ENCODE measurements around the gene LIMS1.

GRCh38 chr2:108625186-108625827 is 91.0 kb downstream of the LIMS1 start:
- TF ChIP-seq, protein P1, sequence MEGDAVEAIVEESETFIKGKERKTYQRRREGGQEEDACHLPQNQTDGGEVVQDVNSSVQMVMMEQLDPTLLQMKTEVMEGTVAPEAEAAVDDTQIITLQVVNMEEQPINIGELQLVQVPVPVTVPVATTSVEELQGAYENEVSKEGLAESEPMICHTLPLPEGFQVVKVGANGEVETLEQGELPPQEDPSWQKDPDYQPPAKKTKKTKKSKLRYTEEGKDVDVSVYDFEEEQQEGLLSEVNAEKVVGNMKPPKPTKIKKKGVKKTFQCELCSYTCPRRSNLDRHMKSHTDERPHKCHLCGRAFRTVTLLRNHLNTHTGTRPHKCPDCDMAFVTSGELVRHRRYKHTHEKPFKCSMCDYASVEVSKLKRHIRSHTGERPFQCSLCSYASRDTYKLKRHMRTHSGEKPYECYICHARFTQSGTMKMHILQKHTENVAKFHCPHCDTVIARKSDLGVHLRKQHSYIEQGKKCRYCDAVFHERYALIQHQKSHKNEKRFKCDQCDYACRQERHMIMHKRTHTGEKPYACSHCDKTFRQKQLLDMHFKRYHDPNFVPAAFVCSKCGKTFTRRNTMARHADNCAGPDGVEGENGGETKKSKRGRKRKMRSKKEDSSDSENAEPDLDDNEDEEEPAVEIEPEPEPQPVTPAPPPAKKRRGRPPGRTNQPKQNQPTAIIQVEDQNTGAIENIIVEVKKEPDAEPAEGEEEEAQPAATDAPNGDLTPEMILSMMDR (tag by site-specific recombination; IDR thresholded peaks at IDR 0.05) = no peak
- TF ChIP-seq ZIC2 (tag by site-specific recombination; IDR thresholded peaks at IDR 0.05) (no peak), ZNF416 (tag by site-specific recombination; IDR thresholded peaks at IDR 0.05) (no peak), ZNF768 (tag by site-specific recombination; IDR thresholded peaks at IDR 0.05) (no peak), ZNF423 (tag by site-specific recombination; IDR thresholded peaks at IDR 0.05) (no peak), ZBTB1 (tag by site-specific recombination; IDR thresholded peaks at IDR 0.05) (no peak), BCL6B (tag by site-specific recombination; IDR thresholded peaks at IDR 0.05) (no peak)
- TF ChIP-seq, protein P2, sequence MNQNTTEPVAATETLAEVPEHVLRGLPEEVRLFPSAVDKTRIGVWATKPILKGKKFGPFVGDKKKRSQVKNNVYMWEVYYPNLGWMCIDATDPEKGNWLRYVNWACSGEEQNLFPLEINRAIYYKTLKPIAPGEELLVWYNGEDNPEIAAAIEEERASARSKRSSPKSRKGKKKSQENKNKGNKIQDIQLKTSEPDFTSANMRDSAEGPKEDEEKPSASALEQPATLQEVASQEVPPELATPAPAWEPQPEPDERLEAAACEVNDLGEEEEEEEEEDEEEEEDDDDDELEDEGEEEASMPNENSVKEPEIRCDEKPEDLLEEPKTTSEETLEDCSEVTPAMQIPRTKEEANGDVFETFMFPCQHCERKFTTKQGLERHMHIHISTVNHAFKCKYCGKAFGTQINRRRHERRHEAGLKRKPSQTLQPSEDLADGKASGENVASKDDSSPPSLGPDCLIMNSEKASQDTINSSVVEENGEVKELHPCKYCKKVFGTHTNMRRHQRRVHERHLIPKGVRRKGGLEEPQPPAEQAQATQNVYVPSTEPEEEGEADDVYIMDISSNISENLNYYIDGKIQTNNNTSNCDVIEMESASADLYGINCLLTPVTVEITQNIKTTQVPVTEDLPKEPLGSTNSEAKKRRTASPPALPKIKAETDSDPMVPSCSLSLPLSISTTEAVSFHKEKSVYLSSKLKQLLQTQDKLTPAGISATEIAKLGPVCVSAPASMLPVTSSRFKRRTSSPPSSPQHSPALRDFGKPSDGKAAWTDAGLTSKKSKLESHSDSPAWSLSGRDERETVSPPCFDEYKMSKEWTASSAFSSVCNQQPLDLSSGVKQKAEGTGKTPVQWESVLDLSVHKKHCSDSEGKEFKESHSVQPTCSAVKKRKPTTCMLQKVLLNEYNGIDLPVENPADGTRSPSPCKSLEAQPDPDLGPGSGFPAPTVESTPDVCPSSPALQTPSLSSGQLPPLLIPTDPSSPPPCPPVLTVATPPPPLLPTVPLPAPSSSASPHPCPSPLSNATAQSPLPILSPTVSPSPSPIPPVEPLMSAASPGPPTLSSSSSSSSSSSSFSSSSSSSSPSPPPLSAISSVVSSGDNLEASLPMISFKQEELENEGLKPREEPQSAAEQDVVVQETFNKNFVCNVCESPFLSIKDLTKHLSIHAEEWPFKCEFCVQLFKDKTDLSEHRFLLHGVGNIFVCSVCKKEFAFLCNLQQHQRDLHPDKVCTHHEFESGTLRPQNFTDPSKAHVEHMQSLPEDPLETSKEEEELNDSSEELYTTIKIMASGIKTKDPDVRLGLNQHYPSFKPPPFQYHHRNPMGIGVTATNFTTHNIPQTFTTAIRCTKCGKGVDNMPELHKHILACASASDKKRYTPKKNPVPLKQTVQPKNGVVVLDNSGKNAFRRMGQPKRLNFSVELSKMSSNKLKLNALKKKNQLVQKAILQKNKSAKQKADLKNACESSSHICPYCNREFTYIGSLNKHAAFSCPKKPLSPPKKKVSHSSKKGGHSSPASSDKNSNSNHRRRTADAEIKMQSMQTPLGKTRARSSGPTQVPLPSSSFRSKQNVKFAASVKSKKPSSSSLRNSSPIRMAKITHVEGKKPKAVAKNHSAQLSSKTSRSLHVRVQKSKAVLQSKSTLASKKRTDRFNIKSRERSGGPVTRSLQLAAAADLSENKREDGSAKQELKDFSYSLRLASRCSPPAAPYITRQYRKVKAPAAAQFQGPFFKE (tag by site-specific recombination; IDR thresholded peaks at IDR 0.05; ENCODE audit: borderline replicate concordance) = no peak
- TF ChIP-seq, protein P3, sequence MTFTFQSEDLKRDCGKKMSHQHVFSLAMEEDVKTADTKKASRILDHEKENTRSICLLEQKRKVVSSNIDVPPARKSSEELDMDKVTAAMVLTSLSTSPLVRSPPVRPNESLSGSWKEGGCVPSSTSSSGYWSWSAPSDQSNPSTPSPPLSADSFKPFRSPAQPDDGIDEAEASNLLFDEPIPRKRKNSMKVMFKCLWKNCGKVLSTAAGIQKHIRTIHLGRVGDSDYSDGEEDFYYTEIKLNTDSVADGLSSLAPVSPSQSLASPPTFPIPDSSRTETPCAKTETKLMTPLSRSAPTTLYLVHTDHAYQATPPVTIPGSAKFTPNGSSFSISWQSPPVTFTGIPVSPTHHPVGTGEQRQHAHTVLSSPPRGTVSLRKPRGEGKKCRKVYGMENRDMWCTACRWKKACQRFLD (tag by site-specific recombination; IDR thresholded peaks at IDR 0.05) = no peak
